Right cardiac atrium (tissue), 5 donors: ENCODE results near the gene CEACAM7. TPM values are rescaled to one million over a fixed set of nuclear protein-coding genes. Genes with fewer than 3 reads are reported as not detected.
"Not testable (repeated sequence)": the region's sequence is repeated elsewhere in the genome, so short reads cannot be mapped to it uniquely, and the experiment has no call there.

Experiments used
- ATAC-seq, 2 donors: fragments of 200-7000 bp; cut with Tn5 transposase; one replicate each; pipeline versions ENCODE4 v1.8.0 to v1.9.1; 2020; ENCODE audit warnings: moderate library complexity in 2 of 2, mild to moderate bottlenecking in 1 of 2
- DNase-seq, 3 donors: peaks; one replicate each; pipeline ENCODE4 v3.0.0-alpha.2; 2020
- H3K27ac ChIP-seq: one replicate; pipeline ENCODE4 v1.5.1; 2013; ENCODE audit warnings: mild to moderate bottlenecking, low read length, control low read depth, moderate library complexity
- H3K27me3 ChIP-seq: one replicate; pipeline ENCODE4 v1.6.1; 2013; ENCODE audit not compliant: control insufficient read depth, insufficient read depth
- H3K4me1 ChIP-seq: one replicate; pipeline ENCODE4 v1.6.1; 2013; ENCODE audit warnings: low read length; ENCODE audit not compliant: control insufficient read depth, insufficient read depth
- H3K4me3 ChIP-seq: one replicate; pipeline ENCODE4 v1.5.1; 2013; ENCODE audit warnings: low read length, control low read depth
- H3K9me3 ChIP-seq: one replicate; pipeline ENCODE4 v1.6.1; 2013; ENCODE audit warnings: low read length; ENCODE audit not compliant: control insufficient read depth
- WGBS: extraction: QIAGEN DNeasy Blood & Tissue Kit; methylation state at CpG from one replicate; pipeline ENCODE4 v1.1.7; 2013; 5-methylcytosine and 5-hydroxymethylcytosine counted together
- intact Hi-C, 4 donors: fragments of 100-400 bp; cut with DNase I; formaldehyde crosslinking; loops; one replicate each; pipeline versions ENCODE4 v1.11.0 to v1.14.0; 2022 to 2023
- polyA plus RNA-seq: library from polyadenylated mRNA; stranded (reverse); fragments of 200-250 nt; gene quantifications from one replicate; pipeline ENCODE4 v1.2.3, GENCODE V29; 2013
- total RNA-seq, 4 donors: library from RNA; stranded (reverse); fragmentation: NEBNext Ultra II Directional; extraction: Animal tissue kit (Norgen Biotek cat#: 25700); gene quantifications; one replicate each; pipeline ENCODE4 v1.2.1, GENCODE V29; 2021
- donor health status: healthy with polysubstance abuse.
- donor health status: DM: no; HTN: yes; CAD: no.
- donor health status: DM: no; HTN: no; CAD: no.
- donor health status: DM: no; HTN: yes; CAD: no; lungs with severe emphysema.
- donor health status: DM: yes; HTN: yes; CAD: no.

CEACAM7 gene
- total and polyA plus RNA-seq, 5 donors, result not detected

DNA sequence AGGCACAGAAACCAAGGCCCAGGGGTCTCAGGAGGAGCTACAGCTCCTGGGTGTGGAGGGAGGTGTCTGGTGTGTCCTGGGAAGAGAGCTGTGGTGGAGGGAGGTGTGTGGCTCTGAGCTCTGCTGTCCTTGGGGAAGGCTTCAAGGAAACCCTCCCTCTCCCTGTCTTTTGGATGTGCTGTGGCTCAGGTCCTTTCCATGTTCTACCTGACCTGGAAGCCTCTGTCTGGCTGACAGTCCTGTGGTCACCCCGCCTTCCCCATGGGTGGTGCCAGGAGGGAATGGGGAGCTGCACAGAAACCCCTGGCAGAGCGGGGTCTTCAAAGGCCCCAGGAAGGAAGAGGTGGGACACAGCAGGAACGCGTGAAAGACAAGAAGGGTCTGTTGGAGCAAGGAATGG, 617 bp upstream of the CEACAM7 start:
- DNase-seq, result no peak
- Histone ChIP-seq H3K4me3 (no peak overlapping the region), H3K27me3 (no peaks in the 10 kb centered on the region), H3K4me1 (no peaks in the 10 kb centered on the region), H3K27ac (no peak overlapping the region), H3K9me3 (peaks cover under 1% of the 10 kb centered on the region)
- ATAC-seq, result no peak
- intact Hi-C loops, result no loop called here
- WGBS, result 68% methylated on average over 4 of the region's 4 CpGs

DNA sequence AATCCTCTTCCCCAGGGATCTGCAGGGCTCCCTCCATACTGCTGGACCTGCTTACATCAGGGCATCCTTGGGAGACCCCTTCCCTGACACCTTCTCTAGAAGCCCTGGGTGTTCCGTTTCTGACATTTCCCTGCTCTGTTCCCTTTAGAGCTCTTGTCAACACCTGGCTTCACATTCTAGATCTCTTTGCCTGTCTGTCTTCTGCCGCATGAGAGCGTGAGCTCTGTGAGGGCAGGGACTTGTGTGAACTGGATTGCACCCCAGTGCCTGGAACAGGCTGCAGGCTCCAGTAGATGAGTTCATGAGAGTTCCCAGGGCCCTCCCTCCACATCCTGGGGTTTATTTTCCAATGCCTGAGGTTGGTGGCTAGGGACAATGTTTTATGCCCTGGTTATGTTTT, 651 bp downstream of the CEACAM7 start:
- Histone ChIP-seq H3K27me3 (no peaks in the 10 kb centered on the region), H3K27ac (no peak overlapping the region), H3K4me3 (no peak overlapping the region), H3K9me3 (peaks cover 4% of the 10 kb centered on the region), H3K4me1 (no peaks in the 10 kb centered on the region)
- WGBS, result 78% methylated on average over 3 of the region's 3 CpGs
- ATAC-seq (no peak), DNase-seq (no peak)
- intact Hi-C loops, result no loop called here

DNA sequence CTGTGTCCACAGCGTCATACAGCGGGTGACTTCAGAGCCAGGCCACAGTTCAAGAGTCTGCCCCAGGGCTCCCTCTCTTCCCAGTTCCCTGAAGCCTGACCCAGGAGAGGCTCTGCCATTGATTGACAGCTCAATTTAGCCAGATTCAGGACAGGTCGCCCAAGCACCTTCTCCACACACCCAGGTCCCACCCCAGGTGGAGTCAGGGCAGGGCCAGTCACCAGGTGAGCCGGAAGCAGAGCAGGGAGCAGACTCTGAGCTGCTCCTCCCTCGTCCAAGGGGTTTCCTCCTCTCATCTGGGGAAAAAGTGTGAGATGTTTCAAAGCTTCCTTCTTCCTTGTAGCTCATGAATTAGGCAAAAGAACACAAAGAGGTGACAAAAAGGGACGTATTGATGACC, 5.6 kb downstream of the CEACAM7 start:
- no peak overlapping the region for H3K27ac ChIP-seq
- DNase-seq (no peak), ATAC-seq (no peak)
- WGBS, result 42% methylated on average over 6 of the region's 6 CpGs
- H3K4me1 ChIP-seq, result no peaks in the 10 kb centered on the region
- intact Hi-C loops, result no loop called here
- no peak overlapping the region for H3K4me3 ChIP-seq
- H3K27me3 ChIP-seq, result peaks cover 4% of the 10 kb centered on the region
- peaks cover 4% of the 10 kb centered on the region for H3K9me3 ChIP-seq

DNA sequence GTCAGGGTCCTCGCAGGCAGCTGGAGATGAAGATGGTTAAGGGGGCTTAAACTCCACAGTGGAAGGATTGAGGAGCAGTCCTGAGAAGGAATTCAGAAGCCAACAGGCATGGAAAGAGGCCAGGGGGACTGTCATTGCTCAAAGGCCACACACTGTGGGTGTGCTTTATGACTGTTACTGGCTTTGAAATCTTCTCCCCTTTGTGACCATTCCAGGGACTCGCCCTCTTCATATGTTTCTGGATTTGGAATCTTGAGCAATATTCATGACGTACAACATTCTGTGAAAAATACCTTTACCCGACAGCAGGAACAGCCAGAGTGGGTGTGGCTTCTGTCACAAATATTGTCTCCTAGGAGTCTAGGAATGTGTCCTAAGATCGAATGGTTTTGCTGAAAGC, 16.6 kb downstream of the CEACAM7 start:
- DNase-seq, result no peak
- no peak overlapping the region for H3K4me3 ChIP-seq
- H3K27ac ChIP-seq, result no peak overlapping the region
- ATAC-seq, result no peak
- WGBS, result 71% methylated on average over 5 of the region's 5 CpGs
- no peaks in the 10 kb centered on the region for H3K9me3 ChIP-seq
- H3K4me1 ChIP-seq, result no peaks in the 10 kb centered on the region
- no peaks in the 10 kb centered on the region for H3K27me3 ChIP-seq
- intact Hi-C loops, result no loop called here

GRCh38 chr19:41670755-41671154, 17.3 kb downstream of the CEACAM7 start:
- DNase-seq (no peak), ATAC-seq (no peak)
- no peak overlapping the region for H3K27ac ChIP-seq
- intact Hi-C loops, result no loop called here
- H3K27me3 ChIP-seq, result no peaks in the 10 kb centered on the region
- H3K4me1 ChIP-seq, result no peaks in the 10 kb centered on the region
- no peak overlapping the region for H3K4me3 ChIP-seq
- H3K9me3 ChIP-seq, result peaks cover 3% of the 10 kb centered on the region

- intact Hi-C loops, result no loop called here
- WGBS, result 76% methylated on average over 1 of the region's 1 CpG
- H3K4me3 ChIP-seq, result no peak overlapping the region
- H3K9me3 ChIP-seq, result peaks cover 3% of the 10 kb centered on the region
- H3K27ac ChIP-seq, result no peak overlapping the region
- no peak for DNase-seq
- H3K4me1 ChIP-seq, result no peaks in the 10 kb centered on the region
- ATAC-seq, result no peak
- H3K27me3 ChIP-seq, result no peaks in the 10 kb centered on the region
These were observed 19.8 kb downstream of the CEACAM7 start for GRCh38 chr19:41668315-41668714.

GRCh38 chr19:41666075-41666474, 22.0 kb downstream of the CEACAM7 start:
- no peak for DNase-seq
- no peak for ATAC-seq
- H3K4me1 ChIP-seq, result no peaks in the 10 kb centered on the region
- WGBS, result 68% methylated on average over 2 of the region's 2 CpGs
- H3K27me3 ChIP-seq, result no peaks in the 10 kb centered on the region
- no peak overlapping the region for H3K4me3 ChIP-seq
- no peak overlapping the region for H3K27ac ChIP-seq
- intact Hi-C loops, result no loop called here
- H3K9me3 ChIP-seq, result peaks cover 3% of the 10 kb centered on the region

DNA sequence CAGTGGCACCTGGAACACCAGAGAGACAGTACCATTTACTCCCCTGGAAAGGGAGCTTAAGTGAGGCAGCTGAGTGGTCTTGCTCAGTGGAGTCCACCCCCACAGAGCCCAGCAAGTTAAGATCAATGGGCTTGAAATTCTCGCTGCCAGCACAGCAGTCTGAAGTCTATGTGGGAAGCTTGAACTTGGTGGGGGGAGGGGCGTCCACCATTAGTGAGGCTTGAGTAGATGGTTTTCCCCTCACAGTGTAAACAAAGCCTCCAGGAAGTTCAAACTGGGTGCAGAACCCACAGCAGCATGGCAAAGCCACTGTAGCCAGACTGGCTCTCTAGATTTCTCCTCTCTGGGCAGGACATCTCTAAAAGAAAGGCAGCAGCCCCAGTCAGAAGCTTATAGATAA, 30.9 kb downstream of the CEACAM7 start:
- H3K4me1 ChIP-seq, result no peaks in the 10 kb centered on the region
- 43% methylated on average over 2 of the region's 2 CpGs for WGBS
- DNase-seq (no peak), ATAC-seq (no peak)
- H3K9me3 ChIP-seq, result no peaks in the 10 kb centered on the region
- intact Hi-C loops, result no loop called here
- no peak overlapping the region for H3K4me3 ChIP-seq
- H3K27ac ChIP-seq, result no peak overlapping the region
- peaks cover 2% of the 10 kb centered on the region for H3K27me3 ChIP-seq

DNA sequence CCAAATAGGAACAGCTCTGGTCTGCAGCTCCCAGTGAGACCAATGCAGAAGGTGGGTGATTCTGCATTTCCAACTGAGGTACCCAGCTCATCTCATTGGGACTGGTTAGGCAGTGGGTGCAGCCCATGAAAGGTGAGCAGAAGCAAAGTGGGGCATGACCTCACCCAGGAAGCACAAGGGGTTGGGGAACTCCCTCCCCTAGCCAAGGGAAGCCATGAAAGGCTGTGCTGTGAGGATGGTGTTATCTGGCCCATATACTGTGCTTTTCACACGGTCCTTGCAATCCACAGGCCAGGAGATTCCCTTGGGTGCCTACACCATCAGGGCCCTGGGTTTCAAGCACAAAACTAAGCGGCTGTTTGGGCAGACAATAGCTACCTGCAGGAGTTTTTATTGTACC, 31.3 kb downstream of the CEACAM7 start:
- DNase-seq, H3K9me3 ChIP-seq, intact Hi-C loops, H3K4me1 ChIP-seq, H3K4me3 ChIP-seq, H3K27me3 ChIP-seq, ATAC-seq, H3K27ac ChIP-seq: not testable (repeated sequence)
- 55% methylated on average over 2 of the region's 2 CpGs for WGBS

DNA sequence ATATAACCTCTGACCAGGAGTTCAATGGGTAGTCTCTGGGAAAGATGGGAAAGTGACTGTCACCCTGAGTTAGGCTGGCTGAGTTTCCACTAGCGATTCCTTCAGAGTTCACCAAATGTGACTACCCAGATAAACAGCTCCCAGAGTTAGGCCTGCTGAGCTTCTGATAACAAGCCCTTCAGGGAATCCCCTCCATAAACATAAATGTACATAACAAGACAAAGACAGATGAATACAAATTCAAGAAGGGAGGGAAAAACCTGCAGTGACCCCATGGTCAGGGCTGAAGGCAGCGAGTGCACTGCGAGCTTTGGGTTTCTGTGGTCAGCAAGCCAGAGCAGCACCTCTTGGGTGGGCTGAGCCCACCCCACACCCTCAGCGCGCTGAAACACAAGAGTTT, 35.8 kb downstream of the CEACAM7 start:
- Histone ChIP-seq H3K27me3 (peaks cover 6% of the 10 kb centered on the region), H3K9me3 (no peaks in the 10 kb centered on the region), H3K4me1 (no peaks in the 10 kb centered on the region), H3K27ac (no peak overlapping the region), H3K4me3 (no peak overlapping the region)
- 62% methylated on average over 5 of the region's 5 CpGs for WGBS
- DNase-seq, result no peak
- no peak for ATAC-seq
- intact Hi-C loops, result no loop called here

DNA sequence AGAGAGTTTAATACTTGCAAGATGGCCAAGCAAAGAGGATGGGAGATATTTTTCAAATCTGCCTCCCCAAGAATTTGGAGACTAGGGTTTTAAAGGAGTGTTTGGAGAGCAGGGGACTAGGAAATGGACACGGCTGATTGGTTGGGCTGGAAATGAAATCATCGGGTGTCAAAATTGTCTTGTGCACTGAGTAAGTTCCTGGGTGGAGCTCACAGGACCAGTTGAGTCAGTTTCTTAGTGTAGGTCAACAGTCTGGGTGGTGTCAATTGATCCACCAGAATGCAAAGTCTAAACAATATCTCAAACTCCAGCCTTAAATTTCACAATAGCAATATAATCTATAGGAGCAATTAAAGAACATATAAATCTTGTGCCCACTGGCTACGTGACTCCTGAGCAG, 38.2 kb downstream of the CEACAM7 start:
- no peak for ATAC-seq
- peaks cover 6% of the 10 kb centered on the region for H3K27me3 ChIP-seq

GRCh38 chr19:41646589-41647204, 41.4 kb downstream of the CEACAM7 start:
- intact Hi-C loops, result no loop called here
- H3K4me3 ChIP-seq, result no peak overlapping the region
- no peaks in the 10 kb centered on the region for H3K9me3 ChIP-seq
- H3K4me1 ChIP-seq, result no peaks in the 10 kb centered on the region
- no peak overlapping the region for H3K27ac ChIP-seq
- H3K27me3 ChIP-seq, result peaks cover 2% of the 10 kb centered on the region
- no peak for ATAC-seq
- DNase-seq, result no peak
- 33% methylated on average over 14 of the region's 14 CpGs for WGBS

More for the DNA sequence above, 38.2 kb downstream of the CEACAM7 start:
- 65% methylated on average over 3 of the region's 3 CpGs for WGBS
- intact Hi-C loops, result no loop called here
- no peak for DNase-seq
- no peak overlapping the region for H3K27ac ChIP-seq
- H3K9me3 ChIP-seq, result no peaks in the 10 kb centered on the region
- H3K4me1 ChIP-seq, result no peaks in the 10 kb centered on the region
- no peak overlapping the region for H3K4me3 ChIP-seq
